ENCODE results near the gene TDP2.
"Not testable (repeated sequence)": the region's sequence is repeated elsewhere in the genome, so short reads cannot be mapped to it uniquely, and the experiment has no call there.

TDP2 gene

GRCh38 chr6:24678792-24679352 is 12.2 kb upstream of the TDP2 start:
- DNase-seq, result not testable (repeated sequence)

GRCh38 chr6:24673625-24674024 is 6.9 kb upstream of the TDP2 start:
- no peak for DNase-seq

DNA sequence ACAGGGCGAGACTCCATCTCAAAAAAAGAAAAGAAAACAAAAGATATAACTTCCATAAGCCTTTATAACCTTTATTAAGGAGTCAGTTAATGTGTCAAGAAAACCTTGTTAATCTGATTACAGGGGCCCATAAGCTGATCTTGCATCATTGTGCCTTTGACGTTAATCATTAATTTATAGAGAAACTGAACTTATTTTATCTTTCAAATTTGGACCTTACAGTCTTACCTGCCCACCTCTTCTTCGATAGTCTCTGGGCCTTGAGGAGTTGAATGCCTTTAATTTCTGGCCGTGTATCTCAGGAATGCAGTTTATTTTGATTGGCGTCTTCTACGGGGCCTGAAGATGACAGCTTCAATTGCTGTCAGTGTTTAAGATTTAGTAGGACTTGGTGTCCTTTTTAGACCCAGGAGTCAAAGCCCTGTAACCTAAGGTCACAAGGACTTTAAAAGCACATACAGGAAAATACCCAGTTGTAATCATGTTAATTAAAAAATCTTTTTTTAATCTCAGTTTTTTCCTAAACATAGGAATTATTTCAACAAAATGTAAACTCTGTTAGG is 6.0 kb upstream of the TDP2 start:
- no peak for DNase-seq

DNA sequence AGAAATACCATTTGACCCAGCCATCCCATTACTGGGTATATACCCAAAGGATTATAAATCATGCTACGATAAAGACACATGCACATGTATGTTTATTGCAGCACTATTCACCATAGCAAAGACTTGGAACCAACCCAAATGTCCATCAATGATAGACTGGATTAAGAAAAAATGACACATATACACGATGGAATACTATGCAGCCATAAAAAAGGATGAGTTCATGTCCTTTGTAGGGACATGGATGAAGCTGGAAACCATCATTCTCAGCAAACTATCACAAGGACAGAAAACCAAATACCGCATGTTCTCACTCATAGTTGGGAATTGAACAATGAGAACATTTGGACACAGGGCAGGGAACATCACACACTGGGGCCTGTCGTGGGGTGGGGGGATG is 4.4 kb upstream of the TDP2 start:
- DNase-seq, result not testable (repeated sequence)

DNA sequence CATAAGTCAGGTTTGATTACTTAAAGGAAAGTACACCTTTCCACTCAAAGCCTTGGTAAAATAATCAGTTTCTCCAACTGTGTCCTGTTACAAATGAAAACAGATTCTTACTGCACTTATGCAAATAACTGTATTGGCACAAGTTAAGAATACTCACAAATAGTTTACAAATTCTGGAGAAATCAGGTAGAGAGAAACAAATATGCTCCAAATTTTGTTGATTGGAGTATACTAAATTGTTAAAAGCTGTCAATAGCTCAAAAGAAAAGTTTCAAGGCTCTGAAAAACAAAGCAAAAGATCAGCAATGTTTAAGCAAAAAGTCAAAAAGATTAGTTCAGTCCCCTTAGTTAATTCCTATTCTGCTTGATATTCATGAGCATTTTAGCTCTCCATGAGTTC is 3.8 kb upstream of the TDP2 start:
- not testable (repeated sequence) for DNase-seq

DNA sequence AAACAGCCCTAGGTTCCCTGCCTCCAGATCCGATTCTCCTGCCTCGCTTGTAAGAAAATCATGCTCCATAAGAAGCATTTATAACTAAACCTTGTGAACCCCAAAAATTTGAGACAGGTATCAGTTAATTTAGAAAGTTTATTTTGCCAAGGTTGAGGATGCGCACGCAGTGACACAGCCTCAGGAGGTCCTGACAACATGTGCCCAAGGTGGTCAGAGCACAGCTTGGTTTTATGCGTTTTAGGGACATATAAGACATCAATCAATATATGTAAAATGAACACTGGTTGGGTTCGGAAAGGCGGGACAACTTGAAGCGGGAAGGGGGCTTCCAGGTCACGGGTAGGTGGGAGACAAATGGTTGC is 2.3 kb upstream of the TDP2 start:
- no peak for DNase-seq

DNA sequence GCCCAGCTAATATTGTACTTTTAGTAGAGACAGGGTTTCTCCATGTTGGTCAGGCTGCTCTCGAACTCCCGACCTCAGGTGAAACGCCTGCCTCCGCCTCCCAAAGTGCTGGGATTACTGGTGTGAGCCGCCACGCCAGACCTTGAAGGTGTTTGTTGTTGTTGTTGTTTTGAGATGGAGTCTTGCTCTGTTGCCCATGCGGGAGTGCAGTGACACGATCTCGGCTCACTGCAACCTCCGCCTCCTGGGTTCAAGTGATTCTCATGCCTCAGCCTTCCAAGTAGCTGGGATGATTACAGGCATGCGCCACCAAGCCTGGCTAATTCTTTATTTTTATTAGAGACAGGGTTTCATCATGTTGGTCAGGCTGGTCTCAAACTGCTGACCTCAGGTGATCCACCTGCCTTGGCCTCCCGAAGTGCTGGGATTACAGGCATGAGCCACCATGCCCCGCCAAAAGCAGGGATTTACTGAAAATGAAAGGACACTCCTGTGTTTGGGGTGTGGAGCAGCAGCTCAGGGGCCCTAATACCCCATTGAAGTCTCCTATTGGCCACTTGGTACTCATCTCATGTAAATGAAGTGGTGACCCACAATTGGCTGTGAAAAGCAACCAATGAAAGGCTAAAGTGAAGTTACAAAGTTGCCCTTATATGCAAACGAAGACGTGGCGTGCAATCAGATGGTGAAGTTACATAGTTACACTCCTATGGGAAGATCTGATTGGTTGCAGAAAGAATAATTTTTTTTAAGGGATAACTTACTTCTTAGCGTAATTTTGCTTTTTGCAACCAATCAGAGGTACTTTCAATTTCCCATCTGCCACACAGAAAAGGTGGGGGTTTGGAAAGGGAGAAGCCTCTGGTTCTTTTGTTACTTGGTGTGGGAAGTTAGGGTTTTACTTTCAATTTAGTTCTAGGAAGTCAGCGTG is 1.6 kb upstream of the TDP2 start:
- not testable (repeated sequence) for DNase-seq

- no peak for DNase-seq
Observed at GRCh38 chr6:24667378-24667803, 692 bp upstream of the TDP2 start.

- DNase-seq, result no peak
Observed at GRCh38 chr6:24666097-24666640, 530 bp downstream of the TDP2 start.

DNA sequence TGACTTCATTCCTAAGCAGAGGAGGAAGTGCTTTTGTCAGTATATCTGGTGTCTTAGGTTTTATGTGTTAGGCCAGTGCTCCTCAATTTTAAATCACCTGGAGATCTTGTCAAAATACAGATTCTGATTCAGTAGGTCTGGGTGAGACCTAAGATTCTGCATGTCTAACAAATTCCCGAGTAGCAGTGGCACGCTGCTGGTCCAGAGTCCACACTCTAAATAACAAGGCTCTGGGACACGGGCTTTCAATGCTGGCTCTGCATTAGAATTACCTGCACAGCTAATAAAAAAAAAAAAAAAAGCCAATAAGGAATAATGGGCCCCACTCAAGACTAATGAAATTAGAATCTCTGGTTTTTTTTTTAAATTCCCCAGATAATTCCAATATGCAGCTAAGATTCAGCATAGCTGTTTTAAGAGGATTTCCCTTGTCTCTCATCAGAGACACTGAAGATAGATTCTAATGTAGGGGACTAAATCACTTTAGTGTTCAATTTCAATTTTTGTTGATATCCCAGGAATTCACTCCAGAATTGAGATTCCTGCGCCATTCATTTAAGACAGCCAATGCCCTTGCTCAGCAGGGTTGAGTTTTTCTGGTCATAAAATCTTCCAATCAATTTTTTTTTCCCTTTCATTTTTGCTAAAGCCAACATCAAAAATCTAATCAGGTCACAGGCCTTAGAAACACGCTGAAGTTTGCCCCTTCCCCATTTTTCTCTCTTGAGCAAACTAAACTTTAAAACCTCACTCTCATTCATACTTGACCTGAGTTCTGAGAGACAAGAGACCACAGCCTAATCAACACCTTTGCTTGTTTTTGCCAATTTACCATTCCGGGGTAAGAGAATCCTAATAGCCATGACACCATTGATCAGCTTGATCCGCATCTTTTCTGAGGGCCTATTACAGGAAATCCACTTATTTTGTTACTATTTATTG is 2.4 kb downstream of the TDP2 start:
- no peak for DNase-seq

- DNase-seq, result no peak
Observed at GRCh38 chr6:24663189-24663588, 3.5 kb downstream of the TDP2 start.

- DNase-seq, result no peak
Observed at GRCh38 chr6:24662236-24662635, 4.5 kb downstream of the TDP2 start.

DNA sequence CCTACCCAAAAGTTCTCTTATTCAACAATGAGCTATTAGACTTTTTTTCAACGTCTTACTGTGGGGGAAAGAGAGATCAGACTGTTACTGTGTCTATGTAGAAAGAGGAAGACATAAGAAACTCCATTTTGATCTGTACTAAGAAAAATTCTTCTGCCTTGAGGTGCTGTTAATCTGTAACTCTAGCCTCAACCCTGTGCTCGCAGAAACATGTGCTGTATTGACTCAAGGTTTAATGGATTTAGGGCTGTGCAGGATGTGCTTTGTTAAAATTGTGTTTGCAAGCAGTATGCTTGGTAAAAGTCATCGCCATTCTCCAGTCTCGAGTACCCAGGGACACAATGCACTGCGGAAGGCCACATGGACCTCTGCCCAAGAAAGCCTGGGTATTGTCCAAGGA is 4.9 kb downstream of the TDP2 start:
- DNase-seq, result not testable (repeated sequence)

GRCh38 chr6:24660105-24660504 is 6.6 kb downstream of the TDP2 start:
- no peak for DNase-seq

DNA sequence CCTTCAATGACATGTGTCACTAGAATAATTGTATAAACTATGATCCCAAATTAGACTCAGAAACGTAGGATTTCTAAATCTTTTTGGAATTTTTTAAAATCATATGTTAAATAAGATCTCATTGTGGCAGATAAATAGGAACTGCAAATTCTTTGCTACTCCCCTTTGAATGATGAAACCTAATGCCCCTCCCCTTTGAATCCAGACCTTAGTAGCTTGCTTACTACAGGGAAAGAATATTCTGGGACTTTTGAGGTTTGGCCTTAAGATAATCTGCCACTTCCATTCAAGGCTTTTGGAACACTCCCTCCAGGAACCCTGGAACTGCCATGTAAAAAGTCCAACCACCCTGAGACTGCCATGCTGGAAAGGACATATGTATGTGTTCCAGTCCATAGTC is 7.1 kb downstream of the TDP2 start:
- no peak for DNase-seq

- DNase-seq, result no peak
Observed at GRCh38 chr6:24658573-24659560, 7.8 kb downstream of the TDP2 start.

- DNase-seq, result no peak
Observed at GRCh38 chr6:24655215-24655614, 11.5 kb downstream of the TDP2 start.

DNA sequence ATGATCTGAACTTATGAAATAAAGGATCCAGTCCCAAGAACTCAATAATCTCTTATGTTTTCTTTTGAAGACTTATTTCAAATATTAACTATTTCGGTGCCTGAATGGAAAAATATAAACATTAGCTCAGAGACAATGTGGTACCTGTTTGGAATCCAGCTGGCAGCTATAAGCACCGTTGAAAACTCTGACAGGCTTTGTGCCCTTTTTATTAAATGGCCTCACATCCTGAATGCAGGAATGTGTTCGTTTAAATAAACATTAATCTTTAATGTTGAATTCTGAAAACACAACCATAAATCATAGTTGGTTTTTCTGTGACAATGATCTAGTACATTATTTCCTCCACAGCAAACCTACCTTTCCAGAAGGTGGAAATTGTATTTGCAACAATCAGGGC is 16.3 kb downstream of the TDP2 start:
- DNase-seq, result no peak

- no peak for DNase-seq
Observed at GRCh38 chr6:24649691-24650090, 17.0 kb downstream of the TDP2 start.

- no peak for DNase-seq
Observed at GRCh38 chr6:24648276-24648675, 18.4 kb downstream of the TDP2 start.

DNA sequence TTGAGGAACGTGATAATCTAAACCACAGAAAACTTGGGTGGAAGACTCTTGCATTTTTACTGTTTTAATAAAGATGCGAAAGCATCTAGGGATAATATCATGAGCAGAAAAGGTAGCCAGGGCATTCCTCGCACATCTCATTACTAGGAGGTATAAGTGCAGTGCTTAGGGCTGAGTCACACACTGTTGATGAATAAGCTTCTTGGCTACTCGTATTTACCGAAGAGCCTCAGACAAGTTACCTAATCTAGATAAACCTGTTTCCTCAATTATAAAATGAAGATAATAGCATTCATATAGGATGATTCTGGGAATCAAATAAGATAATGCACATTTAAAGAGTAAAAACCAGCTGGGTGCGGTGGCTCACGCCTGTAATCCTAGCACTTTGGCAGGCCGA is 19.9 kb downstream of the TDP2 start:
- no peak for DNase-seq

- DNase-seq, result no peak
Observed at GRCh38 chr6:24644377-24644776, 22.3 kb downstream of the TDP2 start.

Data from activated CD4-positive, CD25-positive, alpha-beta regulatory T cell treated with anti-CD3 and anti-CD28 coated beads, Interleukin-2, amount 50 U/mL, for 72 hours (primary cell).